ENCODE results near the gene GSK3A. TPM values are rescaled to one million over a fixed set of nuclear protein-coding genes. Genes with fewer than 3 reads are reported as not detected.

GSK3A gene
- total and polyA plus RNA-seq, 9 of the 15 experiments (the other 6 are each of a cell fraction or from before 2014, with no cell fraction given), result 0.62 to 90.7 (median 33.3) TPM

DNA sequence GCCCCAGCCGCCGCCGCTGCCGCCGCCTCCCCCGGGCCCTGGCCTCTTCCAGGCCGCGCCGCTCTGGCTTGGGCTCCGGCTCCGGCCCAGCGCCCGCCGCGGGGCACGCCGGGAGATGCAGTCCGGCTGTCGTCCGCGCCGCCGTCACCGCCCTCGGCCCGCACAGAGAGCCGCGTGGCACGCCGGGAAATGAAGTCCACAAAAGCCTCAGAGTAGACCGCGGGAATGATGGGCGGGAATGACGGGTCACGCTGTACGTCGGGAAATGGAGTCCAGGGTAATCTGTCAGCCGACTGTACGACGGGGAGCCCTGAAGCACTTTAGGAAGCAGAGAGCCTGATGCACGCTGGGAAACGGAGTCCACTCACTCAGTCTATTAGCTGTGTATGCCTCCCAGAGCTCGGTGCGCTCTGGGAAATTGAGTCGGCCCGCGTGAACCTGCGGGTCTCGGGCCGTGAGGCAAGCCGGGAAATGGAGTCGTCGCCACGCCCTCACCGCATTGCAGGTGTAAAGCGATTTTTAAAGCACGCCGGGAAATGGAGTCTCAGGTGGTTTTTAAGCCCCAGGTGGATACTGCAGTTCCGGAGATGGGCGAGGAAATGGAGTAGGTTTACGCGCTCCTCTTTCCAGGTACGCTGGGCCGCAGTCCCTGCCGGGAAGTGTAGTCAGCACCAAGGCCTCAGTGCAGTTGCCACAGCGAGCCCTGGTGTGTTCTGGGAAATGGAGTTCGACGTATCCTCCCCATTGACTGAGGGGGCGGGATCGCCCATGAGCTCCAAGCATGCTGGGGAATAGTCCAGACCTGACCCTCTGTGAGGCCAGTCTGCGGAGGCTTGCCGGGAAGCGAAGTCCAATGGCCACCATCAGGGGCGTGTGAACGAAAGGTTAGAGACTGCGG, at the start of gene GSK3A (continued):
- TF ChIP-seq GMEB1 (CRISPR knock-in tag; IDR thresholded peaks at IDR 0.05) (peak; percentile 85), ZNF717 (CRISPR knock-in tag; IDR thresholded peaks at IDR 0.05) (no peak), STAT5B (CRISPR knock-in tag; IDR thresholded peaks at IDR 0.05) (no peak), ZNF41 (CRISPR knock-in tag; conservative IDR thresholded peaks at IDR 0.05) (0 out of 2 replicates have a peak, but pooled peaks have one; percentile 40), ZNF449 (CRISPR knock-in tag; IDR thresholded peaks at IDR 0.05) (no peak), ZBTB49 (CRISPR knock-in tag; IDR thresholded peaks at IDR 0.05; ENCODE audit: borderline replicate concordance) (no peak), GABPA (tag; conservative IDR thresholded peaks at IDR 0.05; ENCODE audit: low read depth) (peak; percentile 80), ZNF133 (CRISPR knock-in tag; IDR thresholded peaks at IDR 0.05) (0 out of 2 replicates have a peak, but pooled peaks have one; percentile 58), CBX8 (IDR thresholded peaks at IDR 0.05; ENCODE audit: borderline replicate concordance, extremely low read depth, low read depth, low read length, poor library complexity, severe bottlenecking) (no peak), MAX (CRISPR knock-in tag; IDR thresholded peaks at IDR 0.05) (peak; percentile 60), RBM22 (IDR thresholded peaks at IDR 0.05; ENCODE audit: low read depth, low read length, poor library complexity, severe bottlenecking) (no peak), CHCHD3 (CRISPR knock-in tag; IDR thresholded peaks at IDR 0.05) (0 out of 2 replicates have a peak, but pooled peaks have one; percentile 28), E2F4 (CRISPR knock-in tag; IDR thresholded peaks at IDR 0.05; ENCODE audit: low read depth) (0 out of 2 replicates have a peak, but pooled peaks have one; percentile 37), CBFB (CRISPR knock-in tag; IDR thresholded peaks at IDR 0.05) (no peak)
- TF ChIP-seq, protein P1, sequence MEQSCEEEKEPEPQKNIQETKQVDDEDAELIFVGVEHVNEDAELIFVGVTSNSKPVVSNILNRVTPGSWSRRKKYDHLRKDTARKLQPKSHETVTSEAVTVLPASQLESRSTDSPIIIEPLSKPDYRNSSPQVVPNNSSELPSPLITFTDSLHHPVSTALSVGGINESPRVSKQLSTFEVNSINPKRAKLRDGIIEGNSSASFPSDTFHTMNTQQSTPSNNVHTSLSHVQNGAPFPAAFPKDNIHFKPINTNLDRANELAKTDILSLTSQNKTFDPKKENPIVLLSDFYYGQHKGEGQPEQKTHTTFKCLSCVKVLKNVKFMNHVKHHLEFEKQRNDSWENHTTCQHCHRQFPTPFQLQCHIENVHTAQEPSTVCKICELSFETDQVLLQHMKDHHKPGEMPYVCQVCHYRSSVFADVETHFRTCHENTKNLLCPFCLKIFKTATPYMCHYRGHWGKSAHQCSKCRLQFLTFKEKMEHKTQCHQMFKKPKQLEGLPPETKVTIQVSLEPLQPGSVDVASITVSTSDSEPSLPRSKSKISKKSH (CRISPR knock-in tag; IDR thresholded peaks at IDR 0.05), result no peak
